SKM-1 (cell line): ENCODE results near the gene AGBL4.

Experiments used
- DNase-seq: peaks from one replicate; lab custom pipeline; 2025; ENCODE audit not compliant: unreplicated experiment; lab: John Stamatoyannopoulos, UW

AGBL4 gene

GRCh38 chr1:49197081-49197480 lies 826.7 kb downstream of the AGBL4 start:
- no peak for DNase-seq

GRCh38 chr1:49190138-49190537 lies 833.6 kb downstream of the AGBL4 start:
- DNase-seq = no peak

DNA sequence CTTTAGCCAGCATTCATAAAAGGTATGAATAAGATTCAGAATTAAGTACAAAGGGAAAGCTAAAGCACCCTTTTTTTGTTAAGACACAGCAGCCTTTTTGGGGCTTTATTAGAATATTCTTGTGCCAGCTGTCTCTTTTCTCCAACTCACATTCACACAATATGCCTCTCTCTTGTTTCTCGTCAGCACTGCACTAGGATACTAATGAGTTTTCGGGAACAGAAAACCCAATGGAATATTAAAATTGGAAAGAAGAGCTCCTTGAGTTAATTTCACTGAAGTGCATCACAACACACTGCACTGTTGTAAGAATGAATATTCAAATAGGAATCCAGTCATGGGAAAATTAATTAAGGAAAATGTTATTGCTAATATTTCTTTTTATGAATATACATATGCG lies 836.7 kb downstream of the AGBL4 start:
- DNase-seq = no peak

GRCh38 chr1:49185450-49185980 lies 838.2 kb downstream of the AGBL4 start:
- DNase-seq = no peak

- DNase-seq = no peak
Observed at GRCh38 chr1:49183489-49183888, 840.3 kb downstream of the AGBL4 start.

- DNase-seq = no peak
Observed at GRCh38 chr1:49181033-49181432, 842.7 kb downstream of the AGBL4 start.

DNA sequence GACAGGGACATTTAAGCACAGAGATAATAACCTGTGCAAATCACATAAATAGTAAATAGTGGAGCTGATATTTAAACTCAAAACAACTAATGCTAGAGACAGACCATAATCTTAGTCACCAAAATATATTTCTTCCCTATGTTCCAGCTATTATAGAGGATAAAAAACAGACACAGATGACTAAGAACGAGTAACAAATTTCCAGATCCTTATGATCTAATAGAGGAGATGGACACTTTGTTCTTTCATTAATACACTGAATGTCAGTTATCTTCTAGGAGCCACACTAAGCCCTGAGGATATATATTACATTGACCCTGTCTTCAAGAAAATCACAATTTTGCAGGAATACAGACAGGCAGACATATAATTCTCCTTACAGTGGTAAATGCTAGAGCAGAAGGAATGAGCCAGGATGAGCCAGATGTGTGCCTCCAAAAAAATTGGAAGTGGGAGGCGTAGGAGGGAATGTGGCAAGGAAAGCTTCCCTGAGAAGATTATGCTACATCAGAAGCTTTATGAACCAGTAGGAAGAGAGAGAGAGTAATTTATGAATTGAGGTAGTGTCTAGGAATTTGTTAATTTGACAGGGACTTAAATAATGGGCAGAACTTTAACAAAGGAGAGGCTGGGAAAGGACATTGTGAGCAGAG lies 851.7 kb downstream of the AGBL4 start:
- no peak for DNase-seq

- DNase-seq = no peak
Observed at GRCh38 chr1:49166031-49166430, 857.7 kb downstream of the AGBL4 start.

DNA sequence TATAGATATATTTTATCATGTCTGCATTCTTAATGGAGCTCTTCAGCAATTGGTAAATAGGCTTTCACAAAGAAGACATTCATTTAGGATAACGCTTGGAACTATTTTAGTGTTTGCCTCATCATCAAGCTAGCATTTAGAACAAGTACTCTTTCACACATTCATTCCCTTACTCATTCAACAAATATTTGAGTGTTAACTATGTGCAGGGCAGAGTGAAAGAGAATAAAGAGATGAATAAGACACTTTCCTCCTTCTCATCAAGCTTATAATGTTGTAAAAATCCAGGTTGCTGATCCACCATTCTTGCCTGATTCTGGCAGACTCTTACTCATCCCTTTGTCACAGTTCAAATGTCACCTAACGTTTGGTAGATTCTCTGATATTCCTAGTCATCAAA lies 860.7 kb downstream of the AGBL4 start:
- no peak for DNase-seq

DNA sequence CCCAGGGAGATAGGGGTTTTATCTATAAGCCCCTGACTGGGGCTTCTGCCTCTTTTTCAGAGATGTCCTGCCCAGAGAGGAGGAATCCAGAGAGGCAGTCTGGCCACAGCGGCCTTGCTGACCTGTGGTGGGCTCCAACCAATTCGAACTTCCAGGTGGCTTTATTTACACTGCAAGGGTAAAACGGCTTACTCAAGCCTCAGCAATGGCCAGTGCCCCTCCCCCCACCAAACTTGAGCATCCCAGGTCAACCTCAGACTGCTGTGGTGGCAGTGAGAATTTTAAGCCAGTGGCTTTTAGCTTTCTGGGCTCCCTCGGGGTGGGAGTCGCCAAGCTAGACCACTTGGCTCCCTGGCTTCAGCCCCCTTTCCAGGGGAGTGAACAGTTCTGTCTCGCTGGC lies 863.1 kb downstream of the AGBL4 start:
- DNase-seq = no peak

- DNase-seq = no peak
Observed at GRCh38 chr1:49136738-49137251, 887.0 kb downstream of the AGBL4 start.

- no peak for DNase-seq
Observed at GRCh38 chr1:49125746-49126145, 898.0 kb downstream of the AGBL4 start.

GRCh38 chr1:49111931-49112330 lies 911.8 kb downstream of the AGBL4 start:
- no peak for DNase-seq

GRCh38 chr1:49106445-49106844 lies 917.3 kb downstream of the AGBL4 start:
- no peak for DNase-seq

GRCh38 chr1:49104575-49104974 lies 919.2 kb downstream of the AGBL4 start:
- no peak for DNase-seq

DNA sequence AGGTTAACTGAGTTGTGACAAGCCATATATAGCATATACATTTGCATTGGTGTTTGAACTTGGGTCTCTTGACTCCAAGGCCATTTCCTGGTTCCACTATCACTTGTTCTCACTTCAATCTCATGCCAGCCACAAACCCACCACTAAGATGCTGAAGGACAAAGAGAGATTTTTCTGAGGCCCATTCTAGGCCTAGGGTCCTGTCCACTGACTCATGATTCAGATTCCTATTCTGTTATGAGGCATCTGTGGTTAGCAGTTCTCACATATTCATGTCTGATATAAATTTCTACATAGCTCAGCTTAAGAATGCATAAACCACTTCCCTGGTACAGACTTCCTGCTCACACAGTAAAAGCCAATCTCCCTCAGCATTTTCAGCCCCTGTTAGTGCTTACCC lies 921.0 kb downstream of the AGBL4 start:
- DNase-seq = no peak

DNA sequence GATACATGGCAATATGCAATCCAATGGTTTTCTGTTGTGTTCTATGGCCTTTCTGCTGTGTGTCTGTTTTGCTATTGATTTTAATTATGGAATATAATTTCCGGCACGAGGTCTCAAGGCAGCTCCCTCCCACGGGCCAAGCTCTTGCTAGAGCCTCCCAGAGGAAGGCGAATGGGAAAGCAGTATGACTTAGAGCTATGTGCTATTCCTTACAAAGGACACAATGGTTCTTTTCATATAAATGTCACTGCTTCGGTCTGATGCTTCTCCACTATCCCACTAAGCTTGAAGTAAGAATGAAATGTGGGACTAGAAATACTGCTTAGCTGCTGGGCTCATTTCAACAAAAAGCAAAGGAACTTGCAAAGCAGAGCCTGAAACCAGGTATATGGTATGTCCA lies 924.9 kb downstream of the AGBL4 start:
- no peak for DNase-seq

GRCh38 chr1:49086327-49086726 lies 937.4 kb downstream of the AGBL4 start:
- no peak for DNase-seq

GRCh38 chr1:49085079-49085478 lies 938.7 kb downstream of the AGBL4 start:
- DNase-seq = no peak

DNA sequence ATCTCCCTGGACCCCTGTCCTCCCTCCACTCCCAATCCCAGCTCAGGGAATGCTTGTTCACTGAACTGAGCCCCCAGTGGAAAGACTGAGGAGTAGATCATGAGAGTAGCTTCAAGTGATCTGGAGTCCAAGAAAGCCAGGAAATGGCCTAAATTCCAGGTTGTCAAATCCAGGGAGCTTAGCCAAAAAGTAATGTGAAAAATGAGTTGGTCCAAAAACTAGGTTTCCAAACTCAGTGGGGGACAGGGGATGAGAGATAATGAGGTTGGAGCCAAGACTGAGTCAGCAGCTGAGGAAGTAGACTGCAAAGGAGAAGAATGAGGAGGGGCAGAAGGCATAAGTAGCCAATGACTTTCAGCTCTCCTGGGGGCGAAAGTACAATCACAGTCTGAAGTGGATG lies 963.0 kb downstream of the AGBL4 start:
- no peak for DNase-seq

GRCh38 chr1:49059087-49059486 lies 964.7 kb downstream of the AGBL4 start:
- no peak for DNase-seq

DNA sequence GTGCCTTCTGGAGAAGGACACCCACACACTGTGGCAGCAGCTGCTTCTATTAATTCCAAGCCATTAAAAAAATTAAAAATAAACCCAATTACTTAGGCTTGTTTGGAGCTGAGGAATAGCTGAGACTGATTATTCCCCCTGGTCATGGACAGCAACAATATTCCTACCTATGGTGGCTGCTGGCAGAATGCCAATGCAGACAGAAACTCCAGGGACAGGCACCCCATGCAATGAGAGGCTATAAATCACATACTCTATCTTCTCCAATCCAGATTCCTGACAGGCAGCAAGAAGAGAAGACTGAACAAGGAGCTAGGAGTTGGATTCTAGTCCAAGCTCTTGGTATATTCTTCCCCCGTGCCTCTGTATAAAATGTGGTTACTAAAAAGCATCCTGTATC lies 971.7 kb downstream of the AGBL4 start:
- DNase-seq = no peak

- no peak for DNase-seq
Observed at GRCh38 chr1:49051647-49052046, 972.1 kb downstream of the AGBL4 start.
